HCT116 (cell line): ENCODE results near the gene DHDDS. TPM values are rescaled to one million over a fixed set of nuclear protein-coding genes. Genes with fewer than 3 reads are reported as not detected.

Source experiments
- ATAC-seq: fragments of 200-7000 bp; cut with Tn5 transposase; 2 replicates; pipeline ENCODE4 v1.9.1; 2020; ENCODE audit warnings: mild to moderate bottlenecking, moderate library complexity
- BruUV-seq: library from RNA; stranded (reverse); fragments of 400-500 nt; replicated peaks from 2 replicates; lab custom pipeline; 2021; lab: Mats Ljungman, UMichigan
- CTCF ChIA-PET: fragments of 300-600 bp; sonication (Branson Sonifier 250); formaldehyde crosslinking; loops from one replicate; lab custom pipeline; 2021; ENCODE audit warnings: antibody characterized with exemption; lab: Charles Lee
- POLR2A ChIA-PET: fragments of 300-600, 350-600 bp; sonication (Branson Sonifier 250); formaldehyde crosslinking; loops from one replicate; lab custom pipeline; 2021; ENCODE audit warnings: antibody characterized with exemption; lab: Charles Lee
- RAD21 ChIA-PET, 2 experiments: fragments of 300-600 bp; sonication (Branson Sonifier 250); formaldehyde crosslinking; loops; one replicate each; lab custom pipeline; 2023; ENCODE audit warnings: low total read pairs in 2 of 2; ENCODE audit not compliant: uncharacterized antibody in 2 of 2, unreplicated experiment in 2 of 2, low non-redundant PET in 1 of 2; lab: Charles Lee
- DNase-seq: peaks from one replicate; pipeline ENCODE4 v3.0.0-alpha.2; 2010; ENCODE audit warnings: low read depth, low spot score
- H2AFZ ChIP-seq: fragments of 200-600 bp; shearing (Covaris generic), sonication (generic); 2 replicates; pipeline ENCODE4 v1.6.1; 2017; ENCODE audit warnings: low read depth, mixed run types, mixed read lengths, antibody characterized with exemption, low read length; ENCODE audit not compliant: poor library complexity, severe bottlenecking
- H3K27ac ChIP-seq: 2 replicates; pipeline ENCODE4 v1.5.1; 2012; ENCODE audit warnings: low read depth, low read length
- H3K27me3 ChIP-seq: fragments of 200-600 bp; sonication (generic); 2 replicates; pipeline ENCODE4 v1.6.1; 2016; ENCODE audit warnings: mixed run types, low read length, mixed read lengths; ENCODE audit not compliant: insufficient read depth
- H3K36me3 ChIP-seq, 2 experiments: fragments of 200-500 bp in 1 of 2; fragments of 200-600 bp in 1 of 2; sonication (Bioruptor generic) in 1 of 2; sonication (generic) in 1 of 2; 2 replicates each; pipeline versions ENCODE4 v1.5.1 to v1.6.1; 2014 to 2016; ENCODE audit warnings: low read length in 2 of 2, inconsistent platforms in 1 of 2, mixed read lengths in 1 of 2, mixed run types in 1 of 2; ENCODE audit not compliant: insufficient read depth in 2 of 2, control insufficient read depth in 1 of 2
- H3K4me1 ChIP-seq, 2 experiments: fragments of 200-600 bp in 1 of 2; sonication (generic) in 1 of 2; 2 replicates each; pipeline versions ENCODE4 v1.5.1 to v1.6.1; 2012 to 2017; ENCODE audit warnings: low read length in 2 of 2, inconsistent platforms in 1 of 2, mild to moderate bottlenecking in 1 of 2, mixed read lengths in 1 of 2, mixed run types in 1 of 2, moderate library complexity in 1 of 2; ENCODE audit not compliant: insufficient read depth in 2 of 2, control insufficient read depth in 1 of 2
- H3K4me2 ChIP-seq: fragments of 200-600 bp; sonication (generic); 2 replicates; pipeline ENCODE4 v1.6.1; 2017; ENCODE audit warnings: mixed run types, low read length, mixed read lengths
- H3K4me3 ChIP-seq, 2 experiments: fragments of 200-600 bp in 1 of 2; sonication (generic) in 1 of 2; replicated peaks in 1 of 2; 2 replicates each; pipeline ENCODE4 v1.5.1; 2011 to 2016; ENCODE audit warnings: low read length in 2 of 2, control low read depth in 1 of 2, low read depth in 1 of 2, mild to moderate bottlenecking in 1 of 2, mixed read lengths in 1 of 2, mixed run types in 1 of 2
- H3K79me2 ChIP-seq: fragments of 200-600 bp; sonication (generic); 2 replicates; pipeline ENCODE4 v1.6.1; 2017; ENCODE audit warnings: mild to moderate bottlenecking, mixed run types, low read length, moderate library complexity, mixed read lengths; ENCODE audit not compliant: insufficient read depth
- H3K9ac ChIP-seq: fragments of 200-600 bp; sonication (generic); 2 replicates; pipeline ENCODE4 v1.6.1; 2016; ENCODE audit warnings: low read length, mixed read lengths
- H3K9me2 ChIP-seq: fragments of 200-600 bp; sonication (generic), shearing (Covaris generic); 2 replicates; pipeline ENCODE4 v1.6.1; 2017; ENCODE audit warnings: mixed run types, mild to moderate bottlenecking, moderate library complexity; ENCODE audit not compliant: insufficient read depth
- H3K9me3 ChIP-seq, 2 experiments: fragments of 200-500 bp in 1 of 2; fragments of 200-600 bp in 1 of 2; sonication (Bioruptor generic) in 1 of 2; sonication (generic) in 1 of 2; 2 replicates each; pipeline ENCODE4 v1.6.1; 2014 to 2017; ENCODE audit warnings: low read length in 2 of 2, mixed read lengths in 2 of 2, inconsistent platforms in 1 of 2, low read depth in 1 of 2, mild to moderate bottlenecking in 1 of 2, mixed run types in 1 of 2, moderate library complexity in 1 of 2; ENCODE audit not compliant: control insufficient read depth in 1 of 2, insufficient read depth in 1 of 2
- H4K20me1 ChIP-seq: fragments of 200-600 bp; sonication (generic), shearing (Covaris generic); 2 replicates; pipeline ENCODE4 v1.6.1; 2017; ENCODE audit warnings: mixed run types, mild to moderate bottlenecking, moderate library complexity; ENCODE audit not compliant: insufficient read depth
- CBX3 ChIP-seq: IDR thresholded peaks from 2 replicates; pipeline ENCODE4 v1.6.1; 2012; ENCODE audit warnings: low read depth
- CTCF ChIP-seq, 3 experiments: fragments of 200-600 bp in 1 of 3; sonication (generic) in 1 of 3; IDR thresholded peaks in 2 of 3; conservative IDR thresholded peaks in 1 of 3; 2 replicates each; pipeline ENCODE4 v1.5.1; 2012 to 2017; ENCODE audit warnings: low read depth in 2 of 3, low read length in 2 of 3, antibody characterized with exemption in 1 of 3, borderline replicate concordance in 1 of 3, control low read depth in 1 of 3, mild to moderate bottlenecking in 1 of 3, mixed read lengths in 1 of 3, mixed run types in 1 of 3, moderate library complexity in 1 of 3; ENCODE audit not compliant: insufficient read depth in 1 of 3
- ELF1 ChIP-seq: IDR thresholded peaks from 2 replicates; pipeline ENCODE4 v1.6.1; 2012; ENCODE audit warnings: low read depth, borderline replicate concordance
- JUND ChIP-seq: IDR thresholded peaks from 2 replicates; pipeline ENCODE4 v1.6.1; 2012
- POLR2A ChIP-seq: IDR thresholded peaks from 2 replicates; pipeline ENCODE4 v1.7.0; 2011; ENCODE audit warnings: borderline replicate concordance; ENCODE audit not compliant: insufficient read depth, insufficient read length; ENCODE audit errors: extremely low read depth
- RAD21 ChIP-seq: IDR thresholded peaks from 2 replicates; pipeline ENCODE4 v1.6.1; 2012; ENCODE audit warnings: low read depth, mild to moderate bottlenecking
- SIN3A ChIP-seq: IDR thresholded peaks from 2 replicates; pipeline ENCODE4 v1.6.1; 2012; ENCODE audit warnings: low read depth
- SRF ChIP-seq: IDR thresholded peaks from 2 replicates; pipeline ENCODE4 v1.6.1; 2012; ENCODE audit warnings: low read depth
- ZFX ChIP-seq: fragments of 450-650 bp; IDR thresholded peaks from 2 replicates; pipeline ENCODE4 v1.6.1; 2017
- intact Hi-C: fragments of 100-400 bp; cut with micrococcal nuclease; formaldehyde crosslinking; loops from 2 replicates; pipeline ENCODE4 v1.10.0; 2022
- total RNA-seq: library from RNA; stranded (reverse); gene quantifications from one replicate; pipeline ENCODE4 v1.2.1, GENCODE V29; 2021; ENCODE audit not compliant: unreplicated experiment
- TF ChIP-seq, protein P1 (sequence below): IDR thresholded peaks from 2 replicates; pipeline ENCODE4 v1.6.1; 2011; ENCODE audit warnings: mild to moderate bottlenecking, low read length, moderate library complexity; ENCODE audit not compliant: insufficient replicate concordance; ENCODE audit errors: extremely low read depth

The DHDDS gene
- total RNA-seq, 1 experiment from 2014 or later = 46.0 TPM

GRCh38 chr1:26518355-26518754 is 86.2 kb downstream of the DHDDS start:
- no peak for DNase-seq
- no peak for ATAC-seq
- no peaks in the 10 kb centered on the region for H3K36me3 ChIP-seq
- no peaks in the 10 kb centered on the region for H3K9me2 ChIP-seq
- no peaks in the 10 kb centered on the region for H3K9me3 ChIP-seq
- RAD21 ChIA-PET = no interaction called here
- H3K4me2 ChIP-seq = no peak overlapping the region
- H3K27me3 ChIP-seq = no peaks in the 10 kb centered on the region
- H3K9ac ChIP-seq = no peak overlapping the region
- no peak for TF ChIP-seq SRF
- TF ChIP-seq SIN3A = no peak
- TF ChIP-seq JUND = no peak
- TF ChIP-seq ZFX = no peak
- TF ChIP-seq CTCF (IDR thresholded peaks at IDR 0.05 in 2 of 3, conservative IDR thresholded peaks at IDR 0.05 in 1 of 3; ENCODE audit: borderline replicate concordance in 1 of 3, insufficient read depth in 1 of 3, low read depth in 2 of 3, low read length in 2 of 3) = no peak
- no peak for TF ChIP-seq RAD21
- TF ChIP-seq, protein P1, sequence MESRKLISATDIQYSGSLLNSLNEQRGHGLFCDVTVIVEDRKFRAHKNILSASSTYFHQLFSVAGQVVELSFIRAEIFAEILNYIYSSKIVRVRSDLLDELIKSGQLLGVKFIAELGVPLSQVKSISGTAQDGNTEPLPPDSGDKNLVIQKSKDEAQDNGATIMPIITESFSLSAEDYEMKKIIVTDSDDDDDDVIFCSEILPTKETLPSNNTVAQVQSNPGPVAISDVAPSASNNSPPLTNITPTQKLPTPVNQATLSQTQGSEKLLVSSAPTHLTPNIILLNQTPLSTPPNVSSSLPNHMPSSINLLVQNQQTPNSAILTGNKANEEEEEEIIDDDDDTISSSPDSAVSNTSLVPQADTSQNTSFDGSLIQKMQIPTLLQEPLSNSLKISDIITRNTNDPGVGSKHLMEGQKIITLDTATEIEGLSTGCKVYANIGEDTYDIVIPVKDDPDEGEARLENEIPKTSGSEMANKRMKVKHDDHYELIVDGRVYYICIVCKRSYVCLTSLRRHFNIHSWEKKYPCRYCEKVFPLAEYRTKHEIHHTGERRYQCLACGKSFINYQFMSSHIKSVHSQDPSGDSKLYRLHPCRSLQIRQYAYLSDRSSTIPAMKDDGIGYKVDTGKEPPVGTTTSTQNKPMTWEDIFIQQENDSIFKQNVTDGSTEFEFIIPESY = no peak
- no peak for TF ChIP-seq POLR2A
- no peak for TF ChIP-seq CBX3
- TF ChIP-seq ELF1 = no peak
- no peak overlapping the region for H3K4me3 ChIP-seq
- no peaks in the 10 kb centered on the region for H3K79me2 ChIP-seq
- BruUV-seq = no TSS peak
- no peaks in the 10 kb centered on the region for H4K20me1 ChIP-seq
- intact Hi-C loops = no loop called here
- POLR2A ChIA-PET = no interaction called here
- H3K27ac ChIP-seq = no peak overlapping the region
- H3K4me1 ChIP-seq = no peaks in the 10 kb centered on the region
- H2AFZ ChIP-seq = no peak overlapping the region
- CTCF ChIA-PET = no interaction called here
